IMR-90 (cell line): ENCODE data around the gene SLFNL1. TPM values are rescaled to one million over a fixed set of nuclear protein-coding genes. Genes with fewer than 3 reads are reported as not detected.

Experiments
- ATAC-seq: fragments of 200-7000 bp; cut with Tn5 transposase; 2 replicates; pipeline ENCODE4 v1.9.1; 2020; ENCODE audit warnings: low read depth, mild to moderate bottlenecking, moderate library complexity
- BruUV-seq: library from RNA; stranded (reverse); fragments of 400-500 nt; replicated peaks from 2 replicates; lab custom pipeline; 2021; lab: Mats Ljungman, UMichigan
- CTCF ChIA-PET: fragments of 300-600 bp; formaldehyde crosslinking; extraction: SDS; loops from one replicate; lab custom pipeline; 2021; ENCODE audit warnings: antibody characterized with exemption; lab: Yijun Ruan, JAX
- POLR2A ChIA-PET: fragments of 300-600 bp; sonication (Branson Sonifier 250); formaldehyde crosslinking; loops from one replicate; lab custom pipeline; 2022; ENCODE audit warnings: antibody characterized with exemption; ENCODE audit not compliant: unreplicated experiment; lab: Charles Lee
- DNase-seq: peaks from one replicate; pipeline ENCODE4 v3.0.0; 2013
- H2AFZ ChIP-seq: replicated peaks from 2 replicates; pipeline ENCODE3; 2013; ENCODE audit warnings: low read length, mild to moderate bottlenecking; ENCODE audit not compliant: poor library complexity
- H2AK5ac ChIP-seq: 2 replicates; pipeline ENCODE4 v1.6.1; 2013; ENCODE audit warnings: low read depth, low read length, inconsistent platforms
- H2AK9ac ChIP-seq: replicated peaks from 2 replicates; pipeline ENCODE3; 2013; ENCODE audit warnings: mild to moderate bottlenecking, low read depth, low read length, moderate library complexity; ENCODE audit not compliant: poor library complexity
- H2BK120ac ChIP-seq: 2 replicates; pipeline ENCODE4 v1.6.1; 2013; ENCODE audit warnings: low read depth, low read length, inconsistent platforms
- H2BK15ac ChIP-seq: 3 replicates; pipeline ENCODE4 v1.6.1; 2013; ENCODE audit warnings: low read depth, low read length, inconsistent platforms
- H2BK20ac ChIP-seq: 2 replicates; pipeline ENCODE4 v1.6.1; 2013; ENCODE audit warnings: low read depth, mild to moderate bottlenecking, inconsistent platforms, low read length, moderate library complexity
- H2BK5ac ChIP-seq: 2 replicates; pipeline ENCODE4 v1.6.1; 2013; ENCODE audit warnings: mild to moderate bottlenecking, low read depth, low read length, inconsistent platforms; ENCODE audit not compliant: poor library complexity, severe bottlenecking
- H3K14ac ChIP-seq: replicated peaks from 2 replicates; pipeline ENCODE4 v1.6.1; 2013; ENCODE audit warnings: low read depth, low read length, inconsistent platforms
- H3K18ac ChIP-seq: 2 replicates; pipeline ENCODE4 v1.6.1; 2013; ENCODE audit warnings: low read depth, low read length, control low read depth
- H3K23ac ChIP-seq: 2 replicates; pipeline ENCODE4 v1.6.1; 2013; ENCODE audit warnings: low read depth, low read length, inconsistent platforms
- H3K27ac ChIP-seq: 2 replicates; pipeline ENCODE4 v1.5.1; 2013; ENCODE audit warnings: mild to moderate bottlenecking, control low read depth, low read length; ENCODE audit not compliant: insufficient read depth
- H3K27me3 ChIP-seq: 2 replicates; pipeline ENCODE4 v1.6.1; 2013; ENCODE audit warnings: low read length; ENCODE audit not compliant: control insufficient read depth, insufficient read depth
- H3K36me3 ChIP-seq: 2 replicates; pipeline ENCODE4 v1.6.1; 2013; ENCODE audit warnings: low read length, mixed read lengths; ENCODE audit not compliant: control insufficient read depth, insufficient read depth
- H3K4ac ChIP-seq: 2 replicates; pipeline ENCODE4 v1.6.1; 2013; ENCODE audit warnings: low read depth, low read length, inconsistent platforms
- H3K4me1 ChIP-seq: 2 replicates; pipeline ENCODE4 v1.6.1; 2013; ENCODE audit warnings: low read length, mixed read lengths; ENCODE audit not compliant: control insufficient read depth, insufficient read depth
- H3K4me2 ChIP-seq: 2 replicates; pipeline ENCODE4 v1.6.1; 2013; ENCODE audit warnings: low read depth, mild to moderate bottlenecking, control low read depth, low read length, moderate library complexity
- H3K4me3 ChIP-seq: 2 replicates; pipeline ENCODE4 v1.5.1; 2013; ENCODE audit warnings: low read depth, mild to moderate bottlenecking, control low read depth, low read length, moderate library complexity; ENCODE audit not compliant: insufficient read depth
- H3K56ac ChIP-seq: 2 replicates; pipeline ENCODE4 v1.6.1; 2013; ENCODE audit warnings: low read length, inconsistent platforms; ENCODE audit not compliant: insufficient read depth; ENCODE audit errors: extremely low read depth
- H3K79me1 ChIP-seq, 2 experiments: 2 replicates each; pipeline ENCODE4 v1.6.1; 2013; ENCODE audit warnings: low read length in 2 of 2, inconsistent platforms in 1 of 2, low read depth in 1 of 2
- H3K9ac ChIP-seq: 2 replicates; pipeline ENCODE4 v1.6.1; 2013; ENCODE audit warnings: low read depth, low read length, control low read depth
- H3K9me1 ChIP-seq: 2 replicates; pipeline ENCODE4 v1.6.1; 2013; ENCODE audit warnings: low read length, inconsistent platforms; ENCODE audit not compliant: insufficient read depth
- H3K9me3 ChIP-seq: 2 replicates; pipeline ENCODE4 v1.6.1; 2013; ENCODE audit warnings: low read length; ENCODE audit not compliant: control insufficient read depth, insufficient read depth
- H4K20me1 ChIP-seq: 2 replicates; pipeline ENCODE4 v1.6.1; 2013; ENCODE audit warnings: low read length, inconsistent platforms; ENCODE audit not compliant: insufficient read depth
- H4K5ac ChIP-seq: 2 replicates; pipeline ENCODE4 v1.6.1; 2013; ENCODE audit warnings: mild to moderate bottlenecking, low read depth, low read length, control low read depth
- H4K8ac ChIP-seq, 2 experiments: 2 replicates each; pipeline ENCODE4 v1.6.1; 2013; ENCODE audit warnings: low read depth in 2 of 2, low read length in 2 of 2, control low read depth in 1 of 2, inconsistent platforms in 1 of 2
- H4K91ac ChIP-seq: 2 replicates; pipeline ENCODE4 v1.6.1; 2013; ENCODE audit warnings: low read depth, low read length, inconsistent platforms; ENCODE audit not compliant: insufficient read depth
- CHD1 ChIP-seq: IDR thresholded peaks from 2 replicates; pipeline ENCODE4 v1.6.1; 2012; ENCODE audit warnings: low read depth, low read length, improper control_type of control experiment
- FOS ChIP-seq: fragments of 150-350 bp; IDR thresholded peaks from 2 replicates; pipeline ENCODE4 v1.6.1; 2016; ENCODE audit warnings: low read depth, low read length
- MAZ ChIP-seq: IDR thresholded peaks from 2 replicates; pipeline ENCODE4 v1.6.1; 2012; ENCODE audit warnings: low read depth, mild to moderate bottlenecking, low read length, improper control_type of control experiment, moderate library complexity, borderline replicate concordance
- POLR2A ChIP-seq: IDR thresholded peaks from 2 replicates; pipeline ENCODE4 v1.6.1; 2012; ENCODE audit warnings: mild to moderate bottlenecking, low read depth, low read length
- RFX5 ChIP-seq: IDR thresholded peaks from 2 replicates; pipeline ENCODE4 v1.8.0; 2012; ENCODE audit warnings: low read depth, mild to moderate bottlenecking, low read length, moderate library complexity
- SMC3 ChIP-seq: fragments of 150-350 bp; IDR thresholded peaks from 2 replicates; pipeline ENCODE4 v1.6.1; 2016; ENCODE audit warnings: low read depth, mild to moderate bottlenecking, antibody characterized with exemption, low read length, moderate library complexity
- USF2 ChIP-seq: fragments of 150-350 bp; IDR thresholded peaks from 2 replicates; pipeline ENCODE4 v1.6.1; 2017; ENCODE audit warnings: mild to moderate bottlenecking, antibody characterized with exemption, low read length, low read depth
- WGBS, 2 experiments: methylation state at CpG; one replicate each; pipeline versions ENCODE4 v1.1.5 to v1.1.7; 2013; ENCODE audit warnings: missing lambda C conversion rate in 2 of 2; ENCODE audit not compliant: insufficient read length in 1 of 2; ENCODE audit errors: extremely low coverage in 2 of 2; 5-methylcytosine and 5-hydroxymethylcytosine counted together
- dilution Hi-C: fragments of 300-500 bp; cut with HindIII; formaldehyde crosslinking; loops from one replicate; pipeline ENCODE4 v1.14.3; 2018; ENCODE audit warnings: low sequenced_read_pairs; ENCODE audit not compliant: unreplicated experiment
- in situ Hi-C: fragments of 300-500 bp; cut with MboI; formaldehyde crosslinking; loops from 3 replicates; pipeline ENCODE4 v1.14.3; 2019; ENCODE audit warnings: low sequenced_read_pairs, inconsistent platforms, mixed read lengths
- intact Hi-C: fragments of 100-400 bp; cut with micrococcal nuclease; formaldehyde crosslinking; loops from 2 replicates; pipeline ENCODE4 v1.10.0; 2022
- polyA plus RNA-seq, 3 experiments: library from polyadenylated mRNA; depleted of rRNA; stranded (reverse); fragments of >200 nt; gene quantifications; 2 replicates each; pipeline ENCODE4 v1.2.3, GENCODE V29; 2012; ENCODE audit warnings: low replicate concordance in 1 of 3
- total RNA-seq: library from RNA; depleted of rRNA; stranded (reverse); fragments of >200 nt; gene quantifications from 2 replicates; pipeline ENCODE4 v1.2.3, GENCODE V29; 2012
- TF ChIP-seq, protein P1 (sequence below): fragments of 150-350 bp; IDR thresholded peaks from 2 replicates; pipeline ENCODE4 v1.6.1; 2016; ENCODE audit warnings: low read depth, mild to moderate bottlenecking, low read length, moderate library complexity, borderline replicate concordance

Gene SLFNL1
- total and polyA plus RNA-seq, 2 of the 4 experiments (the other 2 are of a cell fraction), result under 0.01 to 0.09 TPM

- Histone ChIP-seq H2BK5ac (no peak overlapping the region), H3K9me3 (no peaks in the 10 kb centered on the region), H3K79me1 (no peaks in the 10 kb centered on the region), H4K91ac (no peak overlapping the region), H2AK5ac (no peak overlapping the region), H3K36me3 (peaks cover 14% of the 10 kb centered on the region), H4K5ac (no peak overlapping the region), H2BK20ac (no peak overlapping the region), H3K4ac (no peak overlapping the region), H2BK120ac (no peak overlapping the region), H3K9ac (no peak overlapping the region), H3K18ac (no peak overlapping the region), H2BK15ac (no peak overlapping the region), H4K8ac (no peak overlapping the region), H3K9me1 (peaks cover 14% of the 10 kb centered on the region), H2AK9ac (no peak overlapping the region), H3K4me2 (no peak overlapping the region), H3K4me3 (no peak overlapping the region), H3K4me1 (peaks cover 5% of the 10 kb centered on the region), H3K14ac (no peak overlapping the region), H3K56ac (no peak overlapping the region), H2AFZ (no peak overlapping the region), H3K23ac (no peak overlapping the region), H3K27ac (no peak overlapping the region), H4K20me1 (peaks cover 9% of the 10 kb centered on the region; the same call in 1 of the 2 replicates), H3K27me3 (no peaks in the 10 kb centered on the region)
- intact Hi-C loops (loop anchor here (5.0 kb wide), 1 partner anchor 412 kb away; no protein-coding TSS in a partner anchor), dilution Hi-C loops (no loop called here), in situ Hi-C loops (no loop called here)
- TF ChIP-seq CHD1, result no peak
- no peak for TF ChIP-seq SMC3
- TF ChIP-seq RFX5, result no peak
- no peak for TF ChIP-seq POLR2A
- TF ChIP-seq USF2, result no peak
- TF ChIP-seq FOS, result no peak
- TF ChIP-seq MAZ, result no peak
- TF ChIP-seq, protein P1, sequence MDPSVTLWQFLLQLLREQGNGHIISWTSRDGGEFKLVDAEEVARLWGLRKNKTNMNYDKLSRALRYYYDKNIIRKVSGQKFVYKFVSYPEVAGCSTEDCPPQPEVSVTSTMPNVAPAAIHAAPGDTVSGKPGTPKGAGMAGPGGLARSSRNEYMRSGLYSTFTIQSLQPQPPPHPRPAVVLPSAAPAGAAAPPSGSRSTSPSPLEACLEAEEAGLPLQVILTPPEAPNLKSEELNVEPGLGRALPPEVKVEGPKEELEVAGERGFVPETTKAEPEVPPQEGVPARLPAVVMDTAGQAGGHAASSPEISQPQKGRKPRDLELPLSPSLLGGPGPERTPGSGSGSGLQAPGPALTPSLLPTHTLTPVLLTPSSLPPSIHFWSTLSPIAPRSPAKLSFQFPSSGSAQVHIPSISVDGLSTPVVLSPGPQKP, result no peak
- CTCF ChIA-PET, result no interaction called here
- DNase-seq, result no peak
- WGBS, 2 experiments, result 91% methylated on average over 10 of the region's 17 CpGs; no CpG with 5 or more reads in 1 of the 2 experiments
- POLR2A ChIA-PET, result no interaction called here
- BruUV-seq, result no TSS peak
- ATAC-seq, result no peak
Observed at GRCh38 chr1:41020109-41020576, 1.4 kb downstream of the SLFNL1 start.
